HepG2 (cell line): ENCODE measurements around the gene COX14. TPM values are rescaled to one million over a fixed set of nuclear protein-coding genes. Genes with fewer than 3 reads are reported as not detected.

Experiments
- CBX5 ChIP-seq: sonication (generic); formaldehyde crosslinking; IDR thresholded peaks from 2 replicates; pipeline ENCODE4 v1.4.0; 2020; ENCODE audit warnings: missing genetic modification reagents, borderline replicate concordance
- CREM ChIP-seq, 2 experiments: sonication (generic) in 1 of 2; formaldehyde crosslinking in 1 of 2; IDR thresholded peaks; 2 replicates each; pipeline versions ENCODE4 v1.4.0 to v1.6.1; 2016 to 2020; ENCODE audit warnings: antibody characterized with exemption in 1 of 2, mild to moderate bottlenecking in 1 of 2, missing genetic modification reagents in 1 of 2
- DMTF1 ChIP-seq: sonication (generic); formaldehyde crosslinking; IDR thresholded peaks from 2 replicates; pipeline ENCODE4 v1.4.0; 2020; ENCODE audit warnings: mild to moderate bottlenecking, missing genetic modification reagents
- MNT ChIP-seq: fragments of 450-650 bp; IDR thresholded peaks from 2 replicates; pipeline ENCODE4 v1.6.1; 2016
- PAXIP1 ChIP-seq: sonication (generic); formaldehyde crosslinking; conservative IDR thresholded peaks from 2 replicates; pipeline ENCODE4 v1.4.0; 2020; ENCODE audit warnings: mild to moderate bottlenecking, missing genetic modification reagents, moderate library complexity
- RBM39 ChIP-seq: fragments of 200-400 bp; formaldehyde crosslinking; IDR thresholded peaks from one replicate; pipeline ENCODE4 v1.6.1; 2018; ENCODE audit warnings: antibody characterized with exemption, mild to moderate bottlenecking, low read depth, low read length; ENCODE audit not compliant: poor library complexity, severe bottlenecking
- XRCC5 ChIP-seq: fragments of 200-400 bp; formaldehyde crosslinking; optimal IDR thresholded peaks from 2 replicates; pipeline ENCODE3; 2017; ENCODE audit warnings: mild to moderate bottlenecking, low read length
- ZNF230 ChIP-seq: sonication (generic); formaldehyde crosslinking; IDR thresholded peaks from 2 replicates; pipeline ENCODE4 v1.4.0; 2020; ENCODE audit warnings: mild to moderate bottlenecking, missing genetic modification reagents
- ZNF318 ChIP-seq: sonication (generic); formaldehyde crosslinking; IDR thresholded peaks from 2 replicates; pipeline ENCODE4 v1.4.0; 2020; ENCODE audit warnings: mild to moderate bottlenecking, missing genetic modification reagents
- polyA plus RNA-seq, 8 experiments: library from polyadenylated mRNA; depleted of rRNA in 3 of 8; stranded (reverse) in 7 of 8; unstranded in 1 of 8; fragments of >200 nt; fragmentation: Illumina TruSeq in 4 of 8; extraction: Trizol in 4 of 8; gene quantifications; 2 replicates each; pipeline versions ENCODE4 v1.2.1 to v1.2.3, GENCODE V29; 2011 to 2016; ENCODE audit warnings: low read depth in 4 of 8, missing spikeins in 1 of 8, mixed read lengths in 1 of 8; ENCODE audit not compliant: insufficient read depth in 1 of 8
- total RNA-seq, 5 experiments: library from RNA; depleted of rRNA; stranded (reverse); fragments of >200 nt; fragmentation: Illumina TruSeq; extraction: Trizol; gene quantifications; 2 replicates each; pipeline ENCODE4 v1.2.3, GENCODE V29; 2016; ENCODE audit warnings: low read depth in 1 of 5

COX14 gene
- total and polyA plus RNA-seq, 2 of the 13 experiments (the other 11 are each of a cell fraction or from before 2014, with no cell fraction given): 53.0 to 71.6 TPM

GRCh38 chr12:50167049-50167828 lies 55.2 kb downstream of the COX14 start, which contains the start of gene CERS5 (continued):
- TF ChIP-seq ZNF318 (no peak), CREM (IDR thresholded peaks at IDR 0.05) (no peak), CREM (CRISPR knock-in tag; IDR thresholded peaks at IDR 0.05) (no peak), ZNF230 (CRISPR knock-in tag) (no peak), RBM39 (peak; percentile 65), DMTF1 (CRISPR knock-in tag) (no peak), CBX5 (CRISPR knock-in tag) (no peak), XRCC5 (peak; percentile 63), MNT (peak; percentile 56; the same call in 1 of the 2 replicates), PAXIP1 (CRISPR knock-in tag) (peak; percentile 36; the same call in 1 of the 2 replicates)
